Measurements from ENCODE around the gene DCAF5. TPM values are rescaled to one million over a fixed set of nuclear protein-coding genes. Genes with fewer than 3 reads are reported as not detected.

DCAF5 gene
- total RNA-seq, 1 experiment from 2014 or later, result 45.5 TPM

GRCh38 chr14:69045857-69046475 lies 107.0 kb downstream of the DCAF5 start:
- H3K9me3 ChIP-seq (ENCODE audit: low read length), result no peaks in the 10 kb centered on the region

GRCh38 chr14:69044965-69045555 lies 107.9 kb downstream of the DCAF5 start:
- H3K36me3 ChIP-seq (ENCODE audit: insufficient read depth, low read length), result no peaks in the 10 kb centered on the region
- no peak overlapping the region for H3K9ac ChIP-seq (ENCODE audit: low read length)
- H3K4me3 ChIP-seq (ENCODE audit: low read length), result no peak overlapping the region
- no peak for DNase-seq
- no peaks in the 10 kb centered on the region for H3K27me3 ChIP-seq (ENCODE audit: low read length)
- H3K4me1 ChIP-seq (ENCODE audit: low read length), result no peaks in the 10 kb centered on the region
- no peaks in the 10 kb centered on the region for H3K9me2 ChIP-seq (replicated peaks; ENCODE audit: insufficient read depth, low read length)
- H3K4me2 ChIP-seq (ENCODE audit: low read depth, low read length, poor library complexity, severe bottlenecking), result no peak overlapping the region
- H4K20me1 ChIP-seq (ENCODE audit: insufficient read depth, low read depth, low read length), result peaks cover 13% of the 10 kb centered on the region; the same call in 1 of the 2 replicates
- H3K79me2 ChIP-seq (ENCODE audit: low read length), result no peaks in the 10 kb centered on the region
- H3K27ac ChIP-seq (ENCODE audit: low read length), result no peak overlapping the region
- H3K9me3 ChIP-seq (ENCODE audit: low read length), result no peaks in the 10 kb centered on the region
- no peak overlapping the region for H2AFZ ChIP-seq (ENCODE audit: low read length)

More at GRCh38 chr14:69045857-69046475, 107.0 kb downstream of the DCAF5 start:
- no peak for DNase-seq
- Histone ChIP-seq H3K4me1 (ENCODE audit: low read length) (peaks cover 6% of the 10 kb centered on the region), H3K79me2 (ENCODE audit: low read length) (no peaks in the 10 kb centered on the region), H4K20me1 (ENCODE audit: insufficient read depth, low read depth, low read length) (peaks cover 20% of the 10 kb centered on the region; the same call in 1 of the 2 replicates), H3K9me2 (replicated peaks; ENCODE audit: insufficient read depth, low read length) (no peaks in the 10 kb centered on the region), H3K27ac (ENCODE audit: low read length) (no peak overlapping the region), H3K9ac (ENCODE audit: low read length) (no peak overlapping the region), H3K4me2 (ENCODE audit: low read depth, low read length, poor library complexity, severe bottlenecking) (no peak overlapping the region), H2AFZ (ENCODE audit: low read length) (no peak overlapping the region), H3K36me3 (ENCODE audit: insufficient read depth, low read length) (no peaks in the 10 kb centered on the region), H3K27me3 (ENCODE audit: low read length) (no peaks in the 10 kb centered on the region), H3K4me3 (ENCODE audit: low read length) (no peak overlapping the region)

- Histone ChIP-seq H3K4me2 (ENCODE audit: low read depth, low read length, poor library complexity, severe bottlenecking) (no peak overlapping the region), H3K9me2 (replicated peaks; ENCODE audit: insufficient read depth, low read length) (no peaks in the 10 kb centered on the region), H3K27ac (ENCODE audit: low read length) (no peak overlapping the region), H3K79me2 (ENCODE audit: low read length) (no peaks in the 10 kb centered on the region), H3K36me3 (ENCODE audit: insufficient read depth, low read length) (no peaks in the 10 kb centered on the region), H3K9ac (ENCODE audit: low read length) (no peak overlapping the region), H3K4me1 (ENCODE audit: low read length) (no peaks in the 10 kb centered on the region), H4K20me1 (ENCODE audit: insufficient read depth, low read depth, low read length) (0 out of 2 replicates have a peak, but pooled peaks cover 12% of the 10 kb centered on the region), H3K9me3 (ENCODE audit: low read length) (no peaks in the 10 kb centered on the region), H3K27me3 (ENCODE audit: low read length) (no peaks in the 10 kb centered on the region), H3K4me3 (ENCODE audit: low read length) (no peak overlapping the region), H2AFZ (ENCODE audit: low read length) (no peak overlapping the region)
- DNase-seq, result no peak
Observed at GRCh38 chr14:69044296-69044695, 108.6 kb downstream of the DCAF5 start.

GRCh38 chr14:69043596-69044260 lies 109.2 kb downstream of the DCAF5 start:
- Histone ChIP-seq H3K4me3 (ENCODE audit: low read length) (no peak overlapping the region), H3K4me2 (ENCODE audit: low read depth, low read length, poor library complexity, severe bottlenecking) (no peak overlapping the region), H3K9me3 (ENCODE audit: low read length) (no peaks in the 10 kb centered on the region), H3K36me3 (ENCODE audit: insufficient read depth, low read length) (no peaks in the 10 kb centered on the region), H3K27ac (ENCODE audit: low read length) (no peak overlapping the region), H3K9me2 (replicated peaks; ENCODE audit: insufficient read depth, low read length) (no peaks in the 10 kb centered on the region), H3K9ac (ENCODE audit: low read length) (no peak overlapping the region), H4K20me1 (ENCODE audit: insufficient read depth, low read depth, low read length) (0 out of 2 replicates have a peak, but pooled peaks cover 12% of the 10 kb centered on the region), H3K4me1 (ENCODE audit: low read length) (no peaks in the 10 kb centered on the region), H3K27me3 (ENCODE audit: low read length) (no peaks in the 10 kb centered on the region), H3K79me2 (ENCODE audit: low read length) (no peaks in the 10 kb centered on the region), H2AFZ (ENCODE audit: low read length) (no peak overlapping the region)
- no peak for DNase-seq

GRCh38 chr14:69042787-69043444 lies 110.0 kb downstream of the DCAF5 start:
- no peaks in the 10 kb centered on the region for H3K79me2 ChIP-seq (ENCODE audit: low read length)
- no peak overlapping the region for H3K27ac ChIP-seq (ENCODE audit: low read length)
- H2AFZ ChIP-seq (ENCODE audit: low read length), result no peak overlapping the region
- H3K4me1 ChIP-seq (ENCODE audit: low read length), result no peaks in the 10 kb centered on the region
- H3K9ac ChIP-seq (ENCODE audit: low read length), result no peak overlapping the region
- no peak for DNase-seq
- no peak overlapping the region for H3K4me2 ChIP-seq (ENCODE audit: low read depth, low read length, poor library complexity, severe bottlenecking)
- H3K36me3 ChIP-seq (ENCODE audit: insufficient read depth, low read length), result no peaks in the 10 kb centered on the region
- no peak overlapping the region for H3K4me3 ChIP-seq (ENCODE audit: low read length)
- H3K27me3 ChIP-seq (ENCODE audit: low read length), result no peaks in the 10 kb centered on the region
- 0 out of 2 replicates have a peak, but pooled peaks cover 12% of the 10 kb centered on the region for H4K20me1 ChIP-seq (ENCODE audit: insufficient read depth, low read depth, low read length)
- no peaks in the 10 kb centered on the region for H3K9me2 ChIP-seq (replicated peaks; ENCODE audit: insufficient read depth, low read length)
- H3K9me3 ChIP-seq (ENCODE audit: low read length), result no peaks in the 10 kb centered on the region

- Histone ChIP-seq H3K36me3 (ENCODE audit: insufficient read depth, low read length) (no peaks in the 10 kb centered on the region), H3K4me1 (ENCODE audit: low read length) (no peaks in the 10 kb centered on the region), H3K27me3 (ENCODE audit: low read length) (no peaks in the 10 kb centered on the region), H3K4me3 (ENCODE audit: low read length) (no peak overlapping the region), H3K9ac (ENCODE audit: low read length) (no peak overlapping the region), H3K4me2 (ENCODE audit: low read depth, low read length, poor library complexity, severe bottlenecking) (no peak overlapping the region), H3K9me2 (replicated peaks; ENCODE audit: insufficient read depth, low read length) (no peaks in the 10 kb centered on the region), H2AFZ (ENCODE audit: low read length) (no peak overlapping the region), H3K79me2 (ENCODE audit: low read length) (no peaks in the 10 kb centered on the region), H3K9me3 (ENCODE audit: low read length) (no peaks in the 10 kb centered on the region), H4K20me1 (ENCODE audit: insufficient read depth, low read depth, low read length) (0 out of 2 replicates have a peak, but pooled peaks cover 12% of the 10 kb centered on the region), H3K27ac (ENCODE audit: low read length) (no peak overlapping the region)
- no peak for DNase-seq
Observed at GRCh38 chr14:69042299-69042698, 110.6 kb downstream of the DCAF5 start.

- Histone ChIP-seq H3K4me2 (ENCODE audit: low read depth, low read length, poor library complexity, severe bottlenecking) (no peak overlapping the region), H3K4me3 (ENCODE audit: low read length) (no peak overlapping the region)
Observed at GRCh38 chr14:69041783-69042182, 111.1 kb downstream of the DCAF5 start.

GRCh38 chr14:69040353-69040752 lies 112.6 kb downstream of the DCAF5 start:
- Histone ChIP-seq H3K4me1 (ENCODE audit: low read length) (no peaks in the 10 kb centered on the region), H3K27me3 (ENCODE audit: low read length) (no peaks in the 10 kb centered on the region), H3K4me3 (ENCODE audit: low read length) (no peak overlapping the region), H3K9ac (ENCODE audit: low read length) (no peak overlapping the region), H3K27ac (ENCODE audit: low read length) (no peak overlapping the region), H3K9me2 (replicated peaks; ENCODE audit: insufficient read depth, low read length) (no peaks in the 10 kb centered on the region), H3K79me2 (ENCODE audit: low read length) (no peaks in the 10 kb centered on the region), H3K4me2 (ENCODE audit: low read depth, low read length, poor library complexity, severe bottlenecking) (no peak overlapping the region), H4K20me1 (ENCODE audit: insufficient read depth, low read depth, low read length) (0 out of 2 replicates have a peak, but pooled peaks cover 5% of the 10 kb centered on the region), H3K36me3 (ENCODE audit: insufficient read depth, low read length) (no peaks in the 10 kb centered on the region), H2AFZ (ENCODE audit: low read length) (no peak overlapping the region), H3K9me3 (ENCODE audit: low read length) (no peaks in the 10 kb centered on the region)
- no peak for DNase-seq

More at GRCh38 chr14:69041783-69042182, 111.1 kb downstream of the DCAF5 start:
- Histone ChIP-seq H3K36me3 (ENCODE audit: insufficient read depth, low read length) (no peaks in the 10 kb centered on the region), H3K9me2 (replicated peaks; ENCODE audit: insufficient read depth, low read length) (no peaks in the 10 kb centered on the region), H3K9ac (ENCODE audit: low read length) (no peak overlapping the region), H3K4me1 (ENCODE audit: low read length) (no peaks in the 10 kb centered on the region), H3K27ac (ENCODE audit: low read length) (no peak overlapping the region), H3K79me2 (ENCODE audit: low read length) (no peaks in the 10 kb centered on the region), H4K20me1 (ENCODE audit: insufficient read depth, low read depth, low read length) (0 out of 2 replicates have a peak, but pooled peaks cover 12% of the 10 kb centered on the region), H3K27me3 (ENCODE audit: low read length) (no peaks in the 10 kb centered on the region), H2AFZ (ENCODE audit: low read length) (no peak overlapping the region), H3K9me3 (ENCODE audit: low read length) (no peaks in the 10 kb centered on the region)
- no peak for DNase-seq

All from Karpas-422 (cell line).